Ovary (tissue), 9 donors: ENCODE measurements around the gene FAM50A. TPM values are rescaled to one million over a fixed set of nuclear protein-coding genes. Genes with fewer than 3 reads are reported as not detected.
A peak's percentile ranks its signal among the peaks of the same experiment; 100 is the strongest.

Source experiments
- DNase-seq, 5 donors: peaks; one replicate each; pipeline ENCODE4 v3.0.0-alpha.2; 2019 to 2020
- H3K27ac ChIP-seq, 2 donors: fragments of 200-600 bp; one replicate each; pipeline versions ENCODE4 v1.5.1 to v1.8.0; 2019 to 2022
- H3K27me3 ChIP-seq: fragments of 200-600 bp; one replicate; pipeline ENCODE4 v1.8.0; 2022
- H3K36me3 ChIP-seq: fragments of 200-600 bp; sonication (generic); one replicate; pipeline ENCODE4 v1.5.1; 2019
- H3K4me1 ChIP-seq: one replicate; pipeline ENCODE4 v1.8.1; 2013; ENCODE audit warnings: mild to moderate bottlenecking, moderate library complexity; ENCODE audit not compliant: insufficient read depth
- H3K4me3 ChIP-seq: fragments of 200-600 bp; sonication (generic); one replicate; pipeline ENCODE4 v1.5.1; 2017
- H3K9me3 ChIP-seq, 2 donors: fragments of 200-600 bp in 1 of 2; sonication (generic) in 1 of 2; one replicate each; pipeline versions ENCODE4 v1.5.1 to v1.8.1; 2013 to 2019; ENCODE audit warnings: mild to moderate bottlenecking in 1 of 2, moderate library complexity in 1 of 2
- EP300 ChIP-seq: sonication (generic); formaldehyde crosslinking; IDR thresholded peaks from one replicate; pipeline ENCODE4 v1.6.1; 2017; ENCODE audit warnings: antibody characterized with exemption
- POLR2A ChIP-seq: fragments of 450-650 bp; IDR thresholded peaks from one replicate; pipeline ENCODE4 v1.6.1; 2017; ENCODE audit warnings: antibody characterized with exemption, mild to moderate bottlenecking, moderate library complexity
- WGBS, 3 donors: extraction: QIAGEN DNeasy Blood & Tissue Kit in 1 of 3; methylation state at CpG; one replicate each; pipeline versions ENCODE4 v1.1.5 to v1.1.7; 2013 to 2017; 5-methylcytosine and 5-hydroxymethylcytosine counted together
- intact Hi-C, 4 donors: fragments of 100-400 bp; cut with DNase I; formaldehyde crosslinking; loops; one replicate each; pipeline versions ENCODE4 v1.11.0 to v1.15.1; 2022 to 2023
- polyA plus RNA-seq, 2 donors: library from polyadenylated mRNA; stranded (reverse); fragments of 200-250 nt in 1 of 2; fragments of 350-450 nt in 1 of 2; fragmentation: Illumina TruSeq in 1 of 2; extraction: RNeasy Lipid Tissue Mini Kit (QIAGEN cat#74804) in 1 of 2; gene quantifications; one replicate each; pipeline ENCODE4 v1.2.3, GENCODE V29; 2013 to 2014
- total RNA-seq, 7 donors: library from RNA; depleted of rRNA in 2 of 7; stranded (reverse); fragments of >200 nt in 2 of 7; fragmentation: NEBNext Ultra II Directional in 3 of 7; extraction: Animal tissue kit (Norgen Biotek cat#: 25700) in 3 of 7; gene quantifications; one replicate each; pipeline versions ENCODE4 v1.1.0 to v1.2.4, GENCODE V29; 2016 to 2023
- TF ChIP-seq, protein P1 (sequence below), 3 donors: fragments of 450-650 bp in 2 of 3; fragments of 200-600 bp in 1 of 3; IDR thresholded peaks; one replicate each; pipeline versions ENCODE4 v1.5.1 to v1.8.0; 2016 to 2022; ENCODE audit warnings: antibody characterized with exemption in 3 of 3, mild to moderate bottlenecking in 1 of 3
- donor health status: DM: no; HTN: no; CAD: no; lungs with moderate emphysema.
- donor health status: DM: no; HTN: no; CAD: no.
- donor health status: Bipolar disorder and iron deficiency.
- donor health status: DM: yes; HTN: yes; CAD: no.
- donor health status: DM: no; HTN: no; CAD: no.
- donor health status: DM: yes; HTN: yes; CAD: no.

The FAM50A gene
- total and polyA plus RNA-seq, 9 donors = 21.3 to 48.9 (median 37.6) TPM

DNA sequence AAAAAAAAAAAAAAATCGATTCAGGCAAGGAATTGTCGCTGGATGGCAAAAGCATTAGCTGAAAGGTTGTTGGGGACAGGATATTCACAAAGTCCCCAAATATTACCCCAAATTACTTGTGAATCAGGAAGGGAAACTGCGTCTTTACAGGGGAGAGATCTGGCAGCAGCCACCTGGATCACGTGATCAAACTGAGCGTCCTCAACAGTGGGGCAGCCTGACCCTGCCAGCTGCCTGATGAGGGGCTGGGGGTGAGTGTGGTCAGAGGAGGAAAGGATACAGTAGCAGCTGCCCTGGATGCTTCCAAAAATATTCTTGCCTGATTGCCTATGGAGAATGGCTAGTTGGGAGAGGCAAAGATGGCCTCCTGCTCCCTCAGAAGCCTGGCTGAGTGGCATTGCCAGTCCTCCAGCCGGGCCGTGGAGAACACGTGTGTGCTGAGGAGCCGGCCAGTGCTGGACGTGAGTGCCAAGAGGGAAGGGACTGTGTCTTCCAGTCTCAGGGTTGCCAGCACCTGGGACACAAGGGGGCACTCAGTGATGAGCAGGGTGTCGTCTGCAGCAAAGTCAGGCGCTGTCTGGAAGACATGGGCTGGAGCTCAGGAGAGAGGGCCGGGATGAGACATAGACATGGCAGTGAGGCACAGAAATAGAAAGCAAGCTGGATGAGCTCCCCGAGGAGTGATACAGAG lies 38.1 kb downstream of the FAM50A start:
- H3K4me3 ChIP-seq = no peak overlapping the region
- WGBS, 3 donors = 58 to 72% (median 59%) methylated on average over 14 of the region's 14 CpGs
- H3K9me3 ChIP-seq = no peaks in the 10 kb centered on the region
- H3K27ac ChIP-seq = no peak overlapping the region
- no peaks in the 10 kb centered on the region for H3K36me3 ChIP-seq
- H3K4me1 ChIP-seq = peaks cover 3% of the 10 kb centered on the region
- no peaks in the 10 kb centered on the region for H3K27me3 ChIP-seq
- DNase-seq = no peak
- TF ChIP-seq, protein P1, sequence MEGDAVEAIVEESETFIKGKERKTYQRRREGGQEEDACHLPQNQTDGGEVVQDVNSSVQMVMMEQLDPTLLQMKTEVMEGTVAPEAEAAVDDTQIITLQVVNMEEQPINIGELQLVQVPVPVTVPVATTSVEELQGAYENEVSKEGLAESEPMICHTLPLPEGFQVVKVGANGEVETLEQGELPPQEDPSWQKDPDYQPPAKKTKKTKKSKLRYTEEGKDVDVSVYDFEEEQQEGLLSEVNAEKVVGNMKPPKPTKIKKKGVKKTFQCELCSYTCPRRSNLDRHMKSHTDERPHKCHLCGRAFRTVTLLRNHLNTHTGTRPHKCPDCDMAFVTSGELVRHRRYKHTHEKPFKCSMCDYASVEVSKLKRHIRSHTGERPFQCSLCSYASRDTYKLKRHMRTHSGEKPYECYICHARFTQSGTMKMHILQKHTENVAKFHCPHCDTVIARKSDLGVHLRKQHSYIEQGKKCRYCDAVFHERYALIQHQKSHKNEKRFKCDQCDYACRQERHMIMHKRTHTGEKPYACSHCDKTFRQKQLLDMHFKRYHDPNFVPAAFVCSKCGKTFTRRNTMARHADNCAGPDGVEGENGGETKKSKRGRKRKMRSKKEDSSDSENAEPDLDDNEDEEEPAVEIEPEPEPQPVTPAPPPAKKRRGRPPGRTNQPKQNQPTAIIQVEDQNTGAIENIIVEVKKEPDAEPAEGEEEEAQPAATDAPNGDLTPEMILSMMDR (IDR thresholded peaks at IDR 0.05) = no peak
- TF ChIP-seq POLR2A = no peak
- TF ChIP-seq EP300 = no peak
- intact Hi-C loops = no loop called here

DNA sequence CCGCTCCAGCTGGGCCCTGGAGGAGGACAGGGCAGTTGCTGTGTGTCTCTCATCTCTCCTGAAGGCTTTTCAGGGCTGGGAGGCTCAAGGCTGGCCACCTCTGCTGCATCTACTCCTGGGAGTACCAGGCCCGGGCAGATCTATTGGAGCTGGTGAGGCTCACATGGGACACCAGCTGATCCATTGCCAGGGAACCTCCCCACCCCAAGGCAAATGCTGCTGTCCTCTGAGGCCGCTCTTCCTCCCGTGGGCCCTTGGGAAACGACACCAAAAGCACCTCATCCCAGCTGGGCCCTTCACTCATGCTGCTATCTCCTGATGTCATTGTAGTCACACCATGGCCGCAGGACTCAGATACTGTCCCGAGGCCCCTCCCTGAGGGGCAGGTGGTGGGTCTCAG lies 38.8 kb downstream of the FAM50A start:
- H3K27ac ChIP-seq = no peak overlapping the region
- TF ChIP-seq, protein P1 (IDR thresholded peaks at IDR 0.05) = no peak
- TF ChIP-seq EP300 (no peak), POLR2A (no peak)
- peaks cover 3% of the 10 kb centered on the region for H3K4me1 ChIP-seq
- no peaks in the 10 kb centered on the region for H3K9me3 ChIP-seq
- WGBS, 3 donors = 75 to 82% (median 76%) methylated on average over 7 of the region's 7 CpGs
- H3K4me3 ChIP-seq = no peak overlapping the region
- H3K36me3 ChIP-seq = no peaks in the 10 kb centered on the region
- intact Hi-C loops = no loop called here
- no peaks in the 10 kb centered on the region for H3K27me3 ChIP-seq
- DNase-seq = no peak

DNA sequence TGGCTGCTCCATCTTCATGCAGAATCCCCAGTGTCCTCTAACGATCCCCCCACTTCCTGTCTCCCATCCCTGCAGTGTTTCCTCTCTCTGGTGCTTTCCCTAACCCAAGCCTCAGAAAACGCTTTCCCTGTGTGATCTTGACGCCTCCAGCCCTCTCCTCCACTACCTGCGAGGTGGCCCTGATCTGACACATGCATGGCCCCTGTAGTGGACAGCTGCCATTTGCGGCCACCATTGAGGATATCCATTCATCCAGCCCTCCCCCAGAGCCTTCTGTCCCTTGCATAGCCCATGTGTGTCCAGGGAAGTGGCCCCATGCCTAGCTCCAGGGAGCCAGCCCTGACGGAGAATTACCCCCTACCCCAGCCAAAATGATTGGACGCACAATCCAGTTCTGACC lies 39.4 kb downstream of the FAM50A start:
- H3K36me3 ChIP-seq = no peaks in the 10 kb centered on the region
- intact Hi-C loops = no loop called here
- H3K4me1 ChIP-seq = no peaks in the 10 kb centered on the region
- WGBS, 3 donors = 78 to 79% (median 79%) methylated on average over 7 of the region's 7 CpGs
- no peak overlapping the region for H3K27ac ChIP-seq
- H3K4me3 ChIP-seq = no peak overlapping the region
- no peak for DNase-seq
- TF ChIP-seq POLR2A = no peak
- H3K9me3 ChIP-seq = no peaks in the 10 kb centered on the region
- H3K27me3 ChIP-seq = no peaks in the 10 kb centered on the region

DNA sequence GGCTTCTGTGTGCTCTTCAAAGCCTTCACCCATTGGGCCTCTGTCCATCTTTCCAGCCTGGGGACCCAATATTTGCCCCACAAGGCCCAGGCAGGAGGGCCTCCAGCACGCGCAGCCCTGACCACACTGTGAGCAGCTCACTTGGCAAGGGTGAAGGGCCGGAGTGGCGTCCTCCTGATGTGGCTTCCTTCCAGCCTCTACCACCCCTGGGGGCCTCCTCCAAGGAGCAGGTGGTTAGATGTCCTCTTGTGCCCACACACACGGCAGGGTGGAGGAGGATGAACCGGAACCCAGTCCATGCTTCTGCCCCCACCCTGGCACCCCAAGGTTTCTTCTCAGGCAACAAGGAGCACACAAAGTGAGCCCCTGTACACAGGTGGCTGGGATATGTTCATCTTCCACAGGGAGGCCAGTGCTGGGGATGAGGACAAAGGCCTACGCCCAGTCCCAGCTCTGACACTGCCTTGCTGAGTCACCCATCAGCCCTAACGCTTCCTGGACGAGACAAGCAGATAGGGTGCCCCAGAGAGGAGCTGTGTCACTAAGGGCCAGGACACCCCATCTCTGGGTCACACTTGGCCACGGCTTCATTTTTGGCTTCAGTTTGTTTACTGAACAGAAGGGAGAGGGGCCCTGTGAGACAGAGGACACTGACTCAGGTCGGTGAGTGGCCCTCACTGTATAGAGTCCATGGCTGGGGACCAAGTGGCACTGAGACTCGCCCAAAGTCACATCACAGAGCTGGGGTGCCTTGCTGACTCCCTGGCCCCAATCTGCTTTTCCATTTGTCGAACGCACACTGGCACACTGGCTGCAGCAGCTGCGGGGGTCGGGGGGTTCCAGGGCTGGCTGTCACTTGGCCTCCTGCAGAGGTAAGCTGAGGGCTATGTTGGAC lies 40.6 kb downstream of the FAM50A start:
- no peak overlapping the region for H3K27ac ChIP-seq
- intact Hi-C loops = no loop called here
- TF ChIP-seq POLR2A (no peak), EP300 (no peak)
- TF ChIP-seq, protein P1 (IDR thresholded peaks at IDR 0.05) = no peak
- WGBS, 3 donors = 85 to 86% (median 86%) methylated on average over 16 of the region's 16 CpGs
- no peaks in the 10 kb centered on the region for H3K9me3 ChIP-seq
- H3K4me1 ChIP-seq = no peaks in the 10 kb centered on the region
- H3K36me3 ChIP-seq = no peaks in the 10 kb centered on the region
- DNase-seq = peak in 1 of 5 donors; percentile 23
- H3K4me3 ChIP-seq = no peak overlapping the region
- no peaks in the 10 kb centered on the region for H3K27me3 ChIP-seq
